GM23338 (cell line): ENCODE data around the gene EIF4G3. TPM values are rescaled to one million over a fixed set of nuclear protein-coding genes. Genes with fewer than 3 reads are reported as not detected.

Experiments
- ATAC-seq: fragments of 200-7000 bp; cut with Tn5 transposase; 3 replicates; pipeline ENCODE4 v1.9.1; 2020
- DNase-seq: peaks from one replicate; pipeline ENCODE4 v3.0.0-alpha.2; 2015; ENCODE audit warnings: low spot score
- H2AFZ ChIP-seq: fragments of 200-600 bp; sonication (generic); 2 replicates; pipeline ENCODE4 v1.8.0; 2016; ENCODE audit warnings: antibody characterized with exemption, mild to moderate bottlenecking, moderate library complexity
- H3F3A ChIP-seq: fragments of 200-600 bp; sonication (generic); replicated peaks from 2 replicates; pipeline ENCODE4 v1.8.0; 2017; ENCODE audit warnings: antibody characterized with exemption, mixed run types, low read depth
- H3K27ac ChIP-seq: fragments of 200-600 bp; sonication (generic); 2 replicates; pipeline ENCODE4 v1.6.1; 2016; ENCODE audit warnings: low read depth
- H3K27me3 ChIP-seq: fragments of 200-600 bp; sonication (generic); 2 replicates; pipeline ENCODE4 v1.8.0; 2016; ENCODE audit warnings: mild to moderate bottlenecking, mixed run types, moderate library complexity; ENCODE audit not compliant: insufficient read depth
- H3K36me3 ChIP-seq: fragments of 200-600 bp; sonication (generic); 2 replicates; pipeline ENCODE4 v1.8.0; 2016; ENCODE audit warnings: mild to moderate bottlenecking; ENCODE audit not compliant: insufficient read depth
- H3K4me1 ChIP-seq: fragments of 200-600 bp; sonication (generic); 2 replicates; pipeline ENCODE4 v1.8.0; 2016; ENCODE audit warnings: mild to moderate bottlenecking, moderate library complexity; ENCODE audit not compliant: insufficient read depth
- H3K4me2 ChIP-seq: fragments of 200-600 bp; sonication (generic); 2 replicates; pipeline ENCODE4 v1.7.1; 2017; ENCODE audit warnings: mixed run types
- H3K4me3 ChIP-seq: fragments of 200-600 bp; sonication (generic); 2 replicates; pipeline ENCODE4 v1.6.1; 2016; ENCODE audit warnings: mixed run types
- H3K79me2 ChIP-seq: fragments of 200-600 bp; sonication (generic); replicated peaks from 2 replicates; pipeline ENCODE4 v1.8.0; 2017; ENCODE audit warnings: mild to moderate bottlenecking; ENCODE audit not compliant: insufficient read depth
- H3K9me2 ChIP-seq: fragments of 200-600 bp; sonication (generic); 2 replicates; pipeline ENCODE4 v1.8.0; 2017; ENCODE audit not compliant: insufficient read depth
- H4K20me1 ChIP-seq: fragments of 200-600 bp; sonication (generic); replicated peaks from 2 replicates; pipeline ENCODE4 v1.8.0; 2017; ENCODE audit warnings: mild to moderate bottlenecking; ENCODE audit not compliant: insufficient read depth
- H3K27ac Mint-ChIP-seq: 2 replicates; pipeline ENCODE4 v1.8.0; 2020; ENCODE audit warnings: inconsistent platforms, mild to moderate bottlenecking, moderate library complexity, mixed read lengths
- H3K27me3 Mint-ChIP-seq: 3 replicates; pipeline ENCODE4 v1.8.0; 2022; ENCODE audit warnings: low read depth, mild to moderate bottlenecking, moderate library complexity, mixed read lengths, inconsistent platforms; ENCODE audit not compliant: insufficient read depth, poor library complexity
- H3K36me3 Mint-ChIP-seq: 3 replicates; pipeline ENCODE4 v1.8.0; 2021; ENCODE audit warnings: low read depth, mild to moderate bottlenecking, inconsistent platforms, moderate library complexity, mixed read lengths
- H3K4me1 Mint-ChIP-seq: 3 replicates; pipeline ENCODE4 v1.8.0; 2020; ENCODE audit warnings: mild to moderate bottlenecking, inconsistent platforms, mixed read lengths
- H3K4me3 Mint-ChIP-seq: 3 replicates; pipeline ENCODE4 v1.8.0; 2021; ENCODE audit warnings: moderate library complexity, mild to moderate bottlenecking, inconsistent platforms, mixed read lengths
- H3K9me3 Mint-ChIP-seq: 3 replicates; pipeline ENCODE4 v1.8.0; 2020; ENCODE audit warnings: moderate library complexity, mild to moderate bottlenecking, inconsistent platforms, mixed read lengths
- EZH2 ChIP-seq: fragments of 200-600 bp; sonication (generic); IDR thresholded peaks from one replicate; pipeline ENCODE4 v1.8.0; 2017; ENCODE audit warnings: antibody characterized with exemption, mild to moderate bottlenecking, low read depth; ENCODE audit not compliant: unreplicated experiment
- EZH2phosphoT487 ChIP-seq: fragments of 200-600 bp; sonication (generic); IDR thresholded peaks from one replicate; pipeline ENCODE4 v1.8.1; 2018; ENCODE audit warnings: antibody characterized with exemption; ENCODE audit not compliant: unreplicated experiment
- JUNB ChIP-seq: IDR thresholded peaks from one replicate; pipeline ENCODE4 v1.6.1; 2016; ENCODE audit warnings: antibody characterized with exemption; ENCODE audit not compliant: unreplicated experiment
- POLR2AphosphoS5 ChIP-seq: IDR thresholded peaks from 2 replicates; pipeline ENCODE4 v1.6.1; 2016; ENCODE audit warnings: antibody characterized with exemption, low read depth
- STAT1 ChIP-seq: IDR thresholded peaks from one replicate; pipeline ENCODE4 v1.6.1; 2016; ENCODE audit warnings: antibody characterized with exemption; ENCODE audit not compliant: unreplicated experiment
- ZNF331 ChIP-seq: fragments of 250-450 bp; sonication (Bioruptor Pico); IDR thresholded peaks from 2 replicates; pipeline ENCODE4 v1.5.0; 2020; ENCODE audit warnings: low read depth, mild to moderate bottlenecking, moderate library complexity
- polyA plus RNA-seq: library from polyadenylated mRNA; unstranded; fragments of >200 nt; fragmentation: Nextera tagmentation; extraction: Ambion mirVana; gene quantifications from 2 replicates; pipeline ENCODE4 v1.2.1, GENCODE V29; 2016
- total RNA-seq: library from RNA; depleted of rRNA; stranded (reverse); fragments of >200 nt; shearing (Covaris generic); gene quantifications from 2 replicates; pipeline ENCODE4 v1.2.3, GENCODE V29; 2014
- TF ChIP-seq, protein P1 (sequence below): fragments of 250-450 bp; sonication (Bioruptor Pico); IDR thresholded peaks from 2 replicates; pipeline ENCODE4 v1.5.0; 2020; ENCODE audit warnings: mild to moderate bottlenecking, moderate library complexity
- TF ChIP-seq, protein P2 (sequence below): IDR thresholded peaks from 2 replicates; pipeline ENCODE4 v1.6.1; 2016; ENCODE audit warnings: antibody characterized with exemption

The EIF4G3 gene
- total and polyA plus RNA-seq, 2 experiments from 2014 or later: 37.9 to 68.1 TPM

DNA sequence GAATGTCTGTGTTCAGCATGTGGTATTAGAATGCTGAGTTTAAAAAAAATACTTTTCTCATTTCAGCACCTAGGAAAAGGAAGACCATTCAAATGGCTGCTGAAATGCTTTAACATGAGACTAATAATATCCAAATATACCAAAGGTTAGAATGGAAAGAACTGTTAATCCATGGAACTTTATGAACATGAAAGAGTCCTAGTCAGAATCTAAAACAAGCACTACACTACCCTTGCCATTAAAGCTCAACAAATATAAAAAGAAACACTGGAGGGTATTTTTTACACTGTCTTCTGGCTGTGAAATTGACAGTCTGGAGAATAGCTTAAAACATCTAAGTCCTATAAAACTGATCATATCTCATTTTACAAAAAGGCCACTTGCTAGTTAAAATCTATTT lies 276.6 kb downstream of the EIF4G3 start (continued):
- TF ChIP-seq, protein P1, sequence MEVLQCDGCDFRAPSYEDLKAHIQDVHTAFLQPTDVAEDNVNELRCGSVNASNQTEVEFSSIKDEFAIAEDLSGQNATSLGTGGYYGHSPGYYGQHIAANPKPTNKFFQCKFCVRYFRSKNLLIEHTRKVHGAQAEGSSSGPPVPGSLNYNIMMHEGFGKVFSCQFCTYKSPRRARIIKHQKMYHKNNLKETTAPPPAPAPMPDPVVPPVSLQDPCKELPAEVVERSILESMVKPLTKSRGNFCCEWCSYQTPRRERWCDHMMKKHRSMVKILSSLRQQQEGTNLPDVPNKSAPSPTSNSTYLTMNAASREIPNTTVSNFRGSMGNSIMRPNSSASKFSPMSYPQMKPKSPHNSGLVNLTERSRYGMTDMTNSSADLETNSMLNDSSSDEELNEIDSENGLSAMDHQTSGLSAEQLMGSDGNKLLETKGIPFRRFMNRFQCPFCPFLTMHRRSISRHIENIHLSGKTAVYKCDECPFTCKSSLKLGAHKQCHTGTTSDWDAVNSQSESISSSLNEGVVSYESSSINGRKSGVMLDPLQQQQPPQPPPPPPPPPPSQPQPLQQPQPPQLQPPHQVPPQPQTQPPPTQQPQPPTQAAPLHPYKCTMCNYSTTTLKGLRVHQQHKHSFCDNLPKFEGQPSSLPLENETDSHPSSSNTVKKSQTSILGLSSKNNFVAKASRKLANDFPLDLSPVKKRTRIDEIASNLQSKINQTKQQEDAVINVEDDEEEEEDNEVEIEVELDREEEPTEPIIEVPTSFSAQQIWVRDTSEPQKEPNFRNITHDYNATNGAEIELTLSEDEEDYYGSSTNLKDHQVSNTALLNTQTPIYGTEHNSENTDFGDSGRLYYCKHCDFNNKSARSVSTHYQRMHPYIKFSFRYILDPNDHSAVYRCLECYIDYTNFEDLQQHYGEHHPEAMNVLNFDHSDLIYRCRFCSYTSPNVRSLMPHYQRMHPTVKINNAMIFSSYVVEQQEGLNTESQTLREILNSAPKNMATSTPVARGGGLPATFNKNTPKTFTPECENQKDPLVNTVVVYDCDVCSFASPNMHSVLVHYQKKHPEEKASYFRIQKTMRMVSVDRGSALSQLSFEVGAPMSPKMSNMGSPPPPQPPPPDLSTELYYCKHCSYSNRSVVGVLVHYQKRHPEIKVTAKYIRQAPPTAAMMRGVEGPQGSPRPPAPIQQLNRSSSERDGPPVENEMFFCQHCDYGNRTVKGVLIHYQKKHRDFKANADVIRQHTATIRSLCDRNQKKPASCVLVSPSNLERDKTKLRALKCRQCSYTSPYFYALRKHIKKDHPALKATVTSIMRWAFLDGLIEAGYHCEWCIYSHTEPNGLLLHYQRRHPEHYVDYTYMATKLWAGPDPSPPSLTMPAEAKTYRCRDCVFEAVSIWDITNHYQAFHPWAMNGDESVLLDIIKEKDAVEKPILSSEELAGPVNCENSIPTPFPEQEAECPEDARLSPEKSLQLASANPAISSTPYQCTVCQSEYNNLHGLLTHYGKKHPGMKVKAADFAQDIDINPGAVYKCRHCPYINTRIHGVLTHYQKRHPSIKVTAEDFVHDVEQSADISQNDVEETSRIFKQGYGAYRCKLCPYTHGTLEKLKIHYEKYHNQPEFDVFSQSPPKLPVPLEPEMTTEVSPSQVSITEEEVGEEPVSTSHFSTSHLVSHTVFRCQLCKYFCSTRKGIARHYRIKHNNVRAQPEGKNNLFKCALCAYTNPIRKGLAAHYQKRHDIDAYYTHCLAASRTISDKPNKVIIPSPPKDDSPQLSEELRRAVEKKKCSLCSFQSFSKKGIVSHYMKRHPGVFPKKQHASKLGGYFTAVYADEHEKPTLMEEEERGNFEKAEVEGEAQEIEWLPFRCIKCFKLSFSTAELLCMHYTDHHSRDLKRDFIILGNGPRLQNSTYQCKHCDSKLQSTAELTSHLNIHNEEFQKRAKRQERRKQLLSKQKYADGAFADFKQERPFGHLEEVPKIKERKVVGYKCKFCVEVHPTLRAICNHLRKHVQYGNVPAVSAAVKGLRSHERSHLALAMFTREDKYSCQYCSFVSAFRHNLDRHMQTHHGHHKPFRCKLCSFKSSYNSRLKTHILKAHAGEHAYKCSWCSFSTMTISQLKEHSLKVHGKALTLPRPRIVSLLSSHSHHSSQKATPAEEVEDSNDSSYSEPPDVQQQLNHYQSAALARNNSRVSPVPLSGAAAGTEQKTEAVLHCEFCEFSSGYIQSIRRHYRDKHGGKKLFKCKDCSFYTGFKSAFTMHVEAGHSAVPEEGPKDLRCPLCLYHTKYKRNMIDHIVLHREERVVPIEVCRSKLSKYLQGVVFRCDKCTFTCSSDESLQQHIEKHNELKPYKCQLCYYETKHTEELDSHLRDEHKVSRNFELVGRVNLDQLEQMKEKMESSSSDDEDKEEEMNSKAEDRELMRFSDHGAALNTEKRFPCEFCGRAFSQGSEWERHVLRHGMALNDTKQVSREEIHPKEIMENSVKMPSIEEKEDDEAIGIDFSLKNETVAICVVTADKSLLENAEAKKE (CRISPR knock-in tag): no peak
- TF ChIP-seq JUNB (no peak), STAT1 (no peak), ZNF331 (CRISPR knock-in tag) (no peak), EZH2phosphoT487 (no peak)
- TF ChIP-seq, protein P2, sequence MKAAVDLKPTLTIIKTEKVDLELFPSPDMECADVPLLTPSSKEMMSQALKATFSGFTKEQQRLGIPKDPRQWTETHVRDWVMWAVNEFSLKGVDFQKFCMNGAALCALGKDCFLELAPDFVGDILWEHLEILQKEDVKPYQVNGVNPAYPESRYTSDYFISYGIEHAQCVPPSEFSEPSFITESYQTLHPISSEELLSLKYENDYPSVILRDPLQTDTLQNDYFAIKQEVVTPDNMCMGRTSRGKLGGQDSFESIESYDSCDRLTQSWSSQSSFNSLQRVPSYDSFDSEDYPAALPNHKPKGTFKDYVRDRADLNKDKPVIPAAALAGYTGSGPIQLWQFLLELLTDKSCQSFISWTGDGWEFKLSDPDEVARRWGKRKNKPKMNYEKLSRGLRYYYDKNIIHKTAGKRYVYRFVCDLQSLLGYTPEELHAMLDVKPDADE: no peak

DNA sequence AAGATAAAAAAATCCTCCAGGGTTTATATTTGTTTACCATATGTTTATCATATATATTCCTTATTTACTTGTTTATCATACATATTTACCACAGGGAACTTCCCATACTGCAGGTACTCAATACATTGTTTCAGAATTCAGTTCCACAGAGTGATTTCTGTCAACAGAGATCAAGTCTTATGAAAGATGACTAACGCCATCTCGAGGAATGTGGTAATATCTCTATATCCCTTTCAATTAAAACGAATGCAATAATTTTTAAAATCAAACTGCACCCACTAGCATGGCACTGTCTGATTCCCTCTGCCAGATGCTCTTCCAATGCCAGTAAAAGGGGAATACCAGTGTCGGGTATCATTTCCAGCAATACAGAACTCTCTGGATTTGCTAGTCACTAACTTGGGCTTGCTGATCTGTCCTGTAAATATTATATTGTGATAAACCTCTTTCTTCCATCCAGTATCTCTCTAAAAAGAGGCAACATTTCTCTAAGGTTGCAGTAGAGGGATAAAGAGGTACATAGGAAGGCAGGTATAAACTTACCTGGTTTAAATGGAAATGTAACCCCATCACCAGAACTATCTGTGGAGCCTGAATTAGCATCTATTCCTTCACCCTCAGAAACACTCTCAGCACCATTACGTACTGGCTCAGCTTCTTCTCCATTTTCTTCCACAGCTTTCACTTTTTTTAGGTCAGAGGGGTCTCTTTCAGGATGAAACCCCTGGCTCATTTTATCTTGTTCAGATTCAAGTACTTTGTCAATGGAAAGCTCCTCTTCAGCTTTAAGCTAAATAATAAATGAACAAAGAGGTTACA lies 277.3 kb downstream of the EIF4G3 start:
- TF ChIP-seq POLR2AphosphoS5 (no peak), STAT1 (no peak), EZH2 (no peak), ZNF331 (CRISPR knock-in tag) (no peak)
- TF ChIP-seq, protein P2: no peak
- no peaks in the 10 kb centered on the region for H3K27me3 Mint-ChIP-seq
- ATAC-seq (no peak), DNase-seq (no peak)
- H3K79me2 ChIP-seq: no peaks in the 10 kb centered on the region
- H3F3A ChIP-seq: no peaks in the 10 kb centered on the region
- no peak overlapping the region for H3K4me3 ChIP-seq
- peaks cover 15% of the 10 kb centered on the region; the same call in 2 of the 3 replicates for H3K36me3 Mint-ChIP-seq
- no peaks in the 10 kb centered on the region for H3K4me1 Mint-ChIP-seq
- peaks cover 3% of the 10 kb centered on the region; the same call in 1 of the 2 replicates for H3K36me3 ChIP-seq
- no peaks in the 10 kb centered on the region for H3K27me3 ChIP-seq
- H3K27ac ChIP-seq: no peak overlapping the region
- H2AFZ ChIP-seq: no peak overlapping the region
- H4K20me1 ChIP-seq: 0 out of 2 replicates have a peak, but pooled peaks cover 3% of the 10 kb centered on the region
- H3K4me2 ChIP-seq: no peak overlapping the region
- no peak overlapping the region for H3K27ac Mint-ChIP-seq
- no peak overlapping the region for H3K4me3 Mint-ChIP-seq
- H3K4me1 ChIP-seq: no peaks in the 10 kb centered on the region
- no peaks in the 10 kb centered on the region for H3K9me2 ChIP-seq
- no peaks in the 10 kb centered on the region for H3K9me3 Mint-ChIP-seq
